Immature natural killer cell (primary cell): Measurements from ENCODE around the gene GNLY. TPM values are rescaled to one million over a fixed set of nuclear protein-coding genes. Genes with fewer than 3 reads are reported as not detected.

Experiments
- DNase-seq, 3 donors: peaks; one replicate each; pipeline ENCODE4 v3.0.0; 2022; ENCODE audit warnings: mixed read lengths in 1 of 3
- H3K27ac Mint-ChIP-seq, 6 donors: one replicate each; pipeline ENCODE4 v1.8.0; 2020; ENCODE audit warnings: mixed read lengths in 6 of 6, mild to moderate bottlenecking in 5 of 6, inconsistent platforms in 4 of 6, moderate library complexity in 3 of 6
- H3K27me3 Mint-ChIP-seq, 3 donors: one replicate each; pipeline ENCODE4 v1.8.0; 2020 to 2021; ENCODE audit warnings: low read depth in 3 of 3, mild to moderate bottlenecking in 3 of 3, mixed read lengths in 3 of 3, moderate library complexity in 3 of 3, inconsistent platforms in 1 of 3
- H3K36me3 Mint-ChIP-seq, 3 donors: one replicate each; pipeline ENCODE4 v1.8.0; 2020; ENCODE audit warnings: mixed read lengths in 3 of 3, inconsistent platforms in 2 of 3, mild to moderate bottlenecking in 2 of 3
- H3K4me1 Mint-ChIP-seq, 2 donors: one replicate each; pipeline ENCODE4 v1.8.0; 2020; ENCODE audit warnings: inconsistent platforms in 2 of 2, mild to moderate bottlenecking in 2 of 2, mixed read lengths in 2 of 2, moderate library complexity in 1 of 2
- H3K4me3 Mint-ChIP-seq, 5 donors: one replicate each; pipeline ENCODE4 v1.8.0; 2020; ENCODE audit warnings: mild to moderate bottlenecking in 5 of 5, mixed read lengths in 5 of 5, inconsistent platforms in 3 of 5, moderate library complexity in 3 of 5
- H3K9me3 Mint-ChIP-seq, 6 donors: one replicate each; pipeline ENCODE4 v1.8.0; 2020; ENCODE audit warnings: mild to moderate bottlenecking in 6 of 6, mixed read lengths in 6 of 6, inconsistent platforms in 4 of 6, moderate library complexity in 3 of 6
- polyA plus RNA-seq, 3 donors: library from polyadenylated mRNA; unstranded; fragments of 300-500 nt; fragmentation: Illumina TruSeq; gene quantifications; one replicate each; pipeline ENCODE4 v1.2.3, GENCODE V29; 2021

The GNLY gene
- polyA plus RNA-seq, 3 donors from 2014 or later: 13,165 to 20,506 (median 19,340) TPM

- no peaks in the 10 kb centered on the region for H3K36me3 Mint-ChIP-seq
- DNase-seq: no peak
- H3K4me3 Mint-ChIP-seq: peak overlapping the region; percentile 58 to 85 (median 75)
- H3K9me3 Mint-ChIP-seq: peaks cover 0 to 1% (median 0%) of the 10 kb centered on the region in 6 donors
- peaks cover 17 to 44% of the 10 kb centered on the region in 2 donors for H3K4me1 Mint-ChIP-seq
- H3K27me3 Mint-ChIP-seq: peaks cover 2 to 6% (median 3%) of the 10 kb centered on the region in 3 donors
- peak overlapping the region; percentile 70 to 96 (median 91) for H3K27ac Mint-ChIP-seq
Observed at GRCh38 chr2:85681372-85681763, 12.8 kb upstream of the GNLY start.

- no peak for DNase-seq
- peak overlapping the region; percentile 58 to 85 (median 75) for H3K4me3 Mint-ChIP-seq
- peak overlapping the region; percentile 70 to 96 (median 91) for H3K27ac Mint-ChIP-seq
Observed at GRCh38 chr2:85681776-85682175, 12.4 kb upstream of the GNLY start.

GRCh38 chr2:85682378-85682777, 11.8 kb upstream of the GNLY start:
- peak overlapping the region in 4 of 6 donors; percentile 51 to 96 (median 76) for H3K27ac Mint-ChIP-seq
- peak overlapping the region in 4 of 5 donors; percentile 29 to 85 (median 76) for H3K4me3 Mint-ChIP-seq
- no peaks in the 10 kb centered on the region for H3K36me3 Mint-ChIP-seq
- peaks cover 0 to 1% (median 0%) of the 10 kb centered on the region in 6 donors for H3K9me3 Mint-ChIP-seq
- no peak for DNase-seq
- peaks cover 27 to 51% of the 10 kb centered on the region in 2 donors for H3K4me1 Mint-ChIP-seq
- H3K27me3 Mint-ChIP-seq: peaks cover 2 to 6% (median 3%) of the 10 kb centered on the region in 3 donors

More at GRCh38 chr2:85681776-85682175, 12.4 kb upstream of the GNLY start:
- H3K9me3 Mint-ChIP-seq: peaks cover 0 to 1% (median 0%) of the 10 kb centered on the region in 6 donors
- no peaks in the 10 kb centered on the region for H3K36me3 Mint-ChIP-seq
- H3K4me1 Mint-ChIP-seq: peaks cover 21 to 47% of the 10 kb centered on the region in 2 donors
- H3K27me3 Mint-ChIP-seq: peaks cover 2 to 6% (median 3%) of the 10 kb centered on the region in 3 donors

GRCh38 chr2:85684380-85684779, 9.8 kb upstream of the GNLY start:
- DNase-seq: no peak
- no peaks in the 10 kb centered on the region for H3K36me3 Mint-ChIP-seq
- H3K27ac Mint-ChIP-seq: no peak overlapping the region
- H3K4me1 Mint-ChIP-seq: peaks cover 35 to 51% of the 10 kb centered on the region in 2 donors
- peaks cover 0 to 6% (median 3%) of the 10 kb centered on the region in 3 donors for H3K27me3 Mint-ChIP-seq
- H3K9me3 Mint-ChIP-seq: no peaks in the 10 kb centered on the region
- H3K4me3 Mint-ChIP-seq: no peak overlapping the region

- Mint-ChIP-seq H3K36me3 (no peaks in the 10 kb centered on the region), H3K4me3 (no peak overlapping the region), H3K9me3 (no peaks in the 10 kb centered on the region), H3K27me3 (peaks cover 0 to 6% (median 3%) of the 10 kb centered on the region in 3 donors), H3K27ac (no peak overlapping the region), H3K4me1 (peaks cover 38 to 47% of the 10 kb centered on the region in 2 donors)
- DNase-seq: peak; percentile 61 to 66 (median 63)
Observed at GRCh38 chr2:85684806-85685205, 9.4 kb upstream of the GNLY start.

- DNase-seq: no peak
- peak overlapping the region; percentile 5 to 99 (median 33) for H3K4me3 Mint-ChIP-seq
Observed at GRCh38 chr2:85690932-85691331, 3.2 kb upstream of the GNLY start.

GRCh38 chr2:85692039-85692645, 2.0 kb upstream of the GNLY start:
- peaks cover 63 to 72% of the 10 kb centered on the region in 2 donors for H3K4me1 Mint-ChIP-seq
- H3K27ac Mint-ChIP-seq: peak overlapping the region; percentile 89 to 99 (median 98)
- peak; percentile 54 to 75 (median 57) for DNase-seq

More at GRCh38 chr2:85690932-85691331, 3.2 kb upstream of the GNLY start:
- Mint-ChIP-seq H3K4me1 (peaks cover 61 to 77% of the 10 kb centered on the region in 2 donors), H3K27ac (peak overlapping the region; percentile 77 to 99 (median 92)), H3K36me3 (peaks cover 13 to 20% (median 14%) of the 10 kb centered on the region in 3 donors), H3K27me3 (peaks cover 8 to 26% (median 21%) of the 10 kb centered on the region in 3 donors), H3K9me3 (no peaks in the 10 kb centered on the region)

GRCh38 chr2:85695121-85695520, 963 bp downstream of the GNLY start:
- peaks cover 12 to 54% (median 38%) of the 10 kb centered on the region in 3 donors for H3K27me3 Mint-ChIP-seq
- peak overlapping the region; percentile 97 to 99 (median 99) for H3K4me3 Mint-ChIP-seq
- H3K9me3 Mint-ChIP-seq: no peaks in the 10 kb centered on the region
- H3K4me1 Mint-ChIP-seq: peaks cover 77 to 80% of the 10 kb centered on the region in 2 donors
- H3K36me3 Mint-ChIP-seq: peaks cover 48 to 58% (median 52%) of the 10 kb centered on the region in 3 donors
- DNase-seq: no peak
- H3K27ac Mint-ChIP-seq: peak overlapping the region; percentile 89 to 99 (median 98)

More at GRCh38 chr2:85692039-85692645, 2.0 kb upstream of the GNLY start:
- Mint-ChIP-seq H3K36me3 (peaks cover 26 to 32% (median 26%) of the 10 kb centered on the region in 3 donors), H3K4me3 (peak overlapping the region; percentile 97 to 99 (median 99)), H3K9me3 (no peaks in the 10 kb centered on the region), H3K27me3 (peaks cover 8 to 33% (median 28%) of the 10 kb centered on the region in 3 donors)

- H3K9me3 Mint-ChIP-seq: no peaks in the 10 kb centered on the region
- H3K36me3 Mint-ChIP-seq: peaks cover 48 to 58% (median 52%) of the 10 kb centered on the region in 3 donors
- H3K4me1 Mint-ChIP-seq: peaks cover 77 to 80% of the 10 kb centered on the region in 2 donors
- peak overlapping the region; percentile 97 to 99 (median 99) for H3K4me3 Mint-ChIP-seq
- H3K27me3 Mint-ChIP-seq: peaks cover 12 to 54% (median 38%) of the 10 kb centered on the region in 3 donors
- H3K27ac Mint-ChIP-seq: peak overlapping the region; percentile 89 to 99 (median 98)
- DNase-seq: no peak
Observed at GRCh38 chr2:85695691-85696668, 1.8 kb downstream of the GNLY start.

- H3K27ac Mint-ChIP-seq: peak overlapping the region; percentile 89 to 99 (median 98)
- H3K4me3 Mint-ChIP-seq: peak overlapping the region; percentile 97 to 99 (median 99)
- no peak for DNase-seq
- no peaks in the 10 kb centered on the region for H3K9me3 Mint-ChIP-seq
- H3K36me3 Mint-ChIP-seq: peaks cover 48 to 58% (median 52%) of the 10 kb centered on the region in 3 donors
- peaks cover 77 to 82% of the 10 kb centered on the region in 2 donors for H3K4me1 Mint-ChIP-seq
- H3K27me3 Mint-ChIP-seq: peaks cover 7 to 50% (median 38%) of the 10 kb centered on the region in 3 donors
Observed at GRCh38 chr2:85697096-85697495, 2.9 kb downstream of the GNLY start.

- Mint-ChIP-seq H3K4me1 (peaks cover 77 to 82% of the 10 kb centered on the region in 2 donors), H3K36me3 (peaks cover 48 to 58% (median 52%) of the 10 kb centered on the region in 3 donors), H3K27me3 (peaks cover 6 to 46% (median 35%) of the 10 kb centered on the region in 3 donors), H3K27ac (peak overlapping the region; percentile 89 to 99 (median 98)), H3K4me3 (peak overlapping the region; percentile 97 to 99 (median 99)), H3K9me3 (no peaks in the 10 kb centered on the region)
- DNase-seq: no peak
Observed at GRCh38 chr2:85697716-85698115, 3.6 kb downstream of the GNLY start.

- peak overlapping the region; percentile 97 to 99 (median 99) for H3K4me3 Mint-ChIP-seq
- peak overlapping the region; percentile 89 to 99 (median 98) for H3K27ac Mint-ChIP-seq
- peaks cover 8 to 46% (median 35%) of the 10 kb centered on the region in 3 donors for H3K27me3 Mint-ChIP-seq
- H3K4me1 Mint-ChIP-seq: peaks cover 77 to 82% of the 10 kb centered on the region in 2 donors
- H3K36me3 Mint-ChIP-seq: peaks cover 48 to 58% (median 52%) of the 10 kb centered on the region in 3 donors
- no peaks in the 10 kb centered on the region for H3K9me3 Mint-ChIP-seq
- DNase-seq: no peak
Observed at GRCh38 chr2:85698184-85698879, 4.2 kb downstream of the GNLY start.
